Measurements from ENCODE around the gene CCDC112. TPM values are rescaled to one million over a fixed set of nuclear protein-coding genes. Genes with fewer than 3 reads are reported as not detected.

CCDC112 gene
- total and polyA plus RNA-seq, 9 of the 15 experiments (the other 6 are each of a cell fraction or from before 2014, with no cell fraction given) = 3.3 to 15.3 (median 7.4) TPM

DNA sequence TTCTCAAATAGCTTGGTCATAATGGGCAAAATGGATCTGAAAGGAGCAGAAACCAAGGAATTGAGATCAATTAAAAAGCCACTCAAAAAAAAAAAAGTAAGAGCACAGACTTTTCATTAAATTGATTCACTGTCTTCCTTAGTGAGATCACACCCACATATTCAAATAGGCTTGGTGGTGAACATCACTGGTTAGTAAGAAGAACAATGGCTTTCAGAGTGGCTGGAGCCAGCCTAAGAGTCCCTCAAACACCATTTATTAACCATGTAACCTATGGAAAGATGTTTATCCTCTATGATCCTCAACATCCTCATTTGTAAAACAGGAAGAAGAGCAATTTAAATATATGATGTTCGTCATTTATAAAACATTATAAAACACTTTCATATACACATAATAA, 12.4 kb downstream of the CCDC112 start:
- Histone ChIP-seq H3K4me1 (replicated peaks in 1 of 2; ENCODE audit: control insufficient read depth in 2 of 2, insufficient read depth in 2 of 2, low read length in 2 of 2) (no peaks in the 10 kb centered on the region), H3K27ac (ENCODE audit: extremely low read depth, low read depth, low read length) (no peak overlapping the region), H3K9me1 (ENCODE audit: control insufficient read depth, insufficient read depth, low read length) (no peaks in the 10 kb centered on the region), H4K20me1 (replicated peaks; ENCODE audit: control insufficient read depth, insufficient read depth, low read length) (no peaks in the 10 kb centered on the region), H3K36me3 (ENCODE audit: control insufficient read depth, insufficient read depth, low read length) (no peaks in the 10 kb centered on the region), H3K27me3 (ENCODE audit: control insufficient read depth in 2 of 2, insufficient read depth in 2 of 2, low read length in 2 of 2) (no peaks in the 10 kb centered on the region), H3K4me3 (no peak overlapping the region), H3K4me2 (ENCODE audit: insufficient read depth, low read length) (no peak overlapping the region), H3K9me3 (replicated peaks; ENCODE audit: control insufficient read depth, insufficient read depth, low read depth, low read length) (no peaks in the 10 kb centered on the region), H3K79me2 (ENCODE audit: control insufficient read depth, insufficient read depth, low read length) (peaks cover 2% of the 10 kb centered on the region; the same call in 1 of the 3 replicates), H2AFZ (ENCODE audit: low read depth, low read length) (no peak overlapping the region), H3K9ac (ENCODE audit: insufficient read depth in 1 of 2, low read depth in 2 of 2, low read length in 2 of 2) (no peak overlapping the region)
- no TSS peak for BruUV-seq (replicated peaks)
- DNase-seq (ENCODE audit: extremely low read depth in 1 of 4, low spot score in 3 of 4) = no peak
- ChIA-PET POLR2A (interaction anchor here (0.6 kb wide), 1 partner anchor 1074 kb away, joined by 3 read pairs; no protein-coding TSS in a partner anchor), CTCF (ENCODE audit: low intra/inter-chr PET ratio) (no interaction called here)
- ATAC-seq = no peak
- intact Hi-C loops (cut with micrococcal nuclease) (no loop called here), in situ Hi-C loops (cut with MboI) (no loop called here)
- TF ChIP-seq CEBPB (tag; IDR thresholded peaks at IDR 0.05) = no peak
- TF ChIP-seq HSF4 (CRISPR knock-in tag; IDR thresholded peaks at IDR 0.05; ENCODE audit: borderline replicate concordance) = no peak
- TF ChIP-seq, protein P1, sequence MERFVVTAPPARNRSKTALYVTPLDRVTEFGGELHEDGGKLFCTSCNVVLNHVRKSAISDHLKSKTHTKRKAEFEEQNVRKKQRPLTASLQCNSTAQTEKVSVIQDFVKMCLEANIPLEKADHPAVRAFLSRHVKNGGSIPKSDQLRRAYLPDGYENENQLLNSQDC (CRISPR knock-in tag; IDR thresholded peaks at IDR 0.05) = no peak
- TF ChIP-seq, protein P2, sequence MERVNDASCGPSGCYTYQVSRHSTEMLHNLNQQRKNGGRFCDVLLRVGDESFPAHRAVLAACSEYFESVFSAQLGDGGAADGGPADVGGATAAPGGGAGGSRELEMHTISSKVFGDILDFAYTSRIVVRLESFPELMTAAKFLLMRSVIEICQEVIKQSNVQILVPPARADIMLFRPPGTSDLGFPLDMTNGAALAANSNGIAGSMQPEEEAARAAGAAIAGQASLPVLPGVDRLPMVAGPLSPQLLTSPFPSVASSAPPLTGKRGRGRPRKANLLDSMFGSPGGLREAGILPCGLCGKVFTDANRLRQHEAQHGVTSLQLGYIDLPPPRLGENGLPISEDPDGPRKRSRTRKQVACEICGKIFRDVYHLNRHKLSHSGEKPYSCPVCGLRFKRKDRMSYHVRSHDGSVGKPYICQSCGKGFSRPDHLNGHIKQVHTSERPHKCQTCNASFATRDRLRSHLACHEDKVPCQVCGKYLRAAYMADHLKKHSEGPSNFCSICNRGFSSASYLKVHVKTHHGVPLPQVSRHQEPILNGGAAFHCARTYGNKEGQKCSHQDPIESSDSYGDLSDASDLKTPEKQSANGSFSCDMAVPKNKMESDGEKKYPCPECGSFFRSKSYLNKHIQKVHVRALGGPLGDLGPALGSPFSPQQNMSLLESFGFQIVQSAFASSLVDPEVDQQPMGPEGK (CRISPR knock-in tag; IDR thresholded peaks at IDR 0.05; ENCODE audit: borderline replicate concordance) = no peak
- no peak for TF ChIP-seq RBM34 (IDR thresholded peaks at IDR 0.05; ENCODE audit: borderline replicate concordance, insufficient read depth, low read length)
- TF ChIP-seq, protein P3, sequence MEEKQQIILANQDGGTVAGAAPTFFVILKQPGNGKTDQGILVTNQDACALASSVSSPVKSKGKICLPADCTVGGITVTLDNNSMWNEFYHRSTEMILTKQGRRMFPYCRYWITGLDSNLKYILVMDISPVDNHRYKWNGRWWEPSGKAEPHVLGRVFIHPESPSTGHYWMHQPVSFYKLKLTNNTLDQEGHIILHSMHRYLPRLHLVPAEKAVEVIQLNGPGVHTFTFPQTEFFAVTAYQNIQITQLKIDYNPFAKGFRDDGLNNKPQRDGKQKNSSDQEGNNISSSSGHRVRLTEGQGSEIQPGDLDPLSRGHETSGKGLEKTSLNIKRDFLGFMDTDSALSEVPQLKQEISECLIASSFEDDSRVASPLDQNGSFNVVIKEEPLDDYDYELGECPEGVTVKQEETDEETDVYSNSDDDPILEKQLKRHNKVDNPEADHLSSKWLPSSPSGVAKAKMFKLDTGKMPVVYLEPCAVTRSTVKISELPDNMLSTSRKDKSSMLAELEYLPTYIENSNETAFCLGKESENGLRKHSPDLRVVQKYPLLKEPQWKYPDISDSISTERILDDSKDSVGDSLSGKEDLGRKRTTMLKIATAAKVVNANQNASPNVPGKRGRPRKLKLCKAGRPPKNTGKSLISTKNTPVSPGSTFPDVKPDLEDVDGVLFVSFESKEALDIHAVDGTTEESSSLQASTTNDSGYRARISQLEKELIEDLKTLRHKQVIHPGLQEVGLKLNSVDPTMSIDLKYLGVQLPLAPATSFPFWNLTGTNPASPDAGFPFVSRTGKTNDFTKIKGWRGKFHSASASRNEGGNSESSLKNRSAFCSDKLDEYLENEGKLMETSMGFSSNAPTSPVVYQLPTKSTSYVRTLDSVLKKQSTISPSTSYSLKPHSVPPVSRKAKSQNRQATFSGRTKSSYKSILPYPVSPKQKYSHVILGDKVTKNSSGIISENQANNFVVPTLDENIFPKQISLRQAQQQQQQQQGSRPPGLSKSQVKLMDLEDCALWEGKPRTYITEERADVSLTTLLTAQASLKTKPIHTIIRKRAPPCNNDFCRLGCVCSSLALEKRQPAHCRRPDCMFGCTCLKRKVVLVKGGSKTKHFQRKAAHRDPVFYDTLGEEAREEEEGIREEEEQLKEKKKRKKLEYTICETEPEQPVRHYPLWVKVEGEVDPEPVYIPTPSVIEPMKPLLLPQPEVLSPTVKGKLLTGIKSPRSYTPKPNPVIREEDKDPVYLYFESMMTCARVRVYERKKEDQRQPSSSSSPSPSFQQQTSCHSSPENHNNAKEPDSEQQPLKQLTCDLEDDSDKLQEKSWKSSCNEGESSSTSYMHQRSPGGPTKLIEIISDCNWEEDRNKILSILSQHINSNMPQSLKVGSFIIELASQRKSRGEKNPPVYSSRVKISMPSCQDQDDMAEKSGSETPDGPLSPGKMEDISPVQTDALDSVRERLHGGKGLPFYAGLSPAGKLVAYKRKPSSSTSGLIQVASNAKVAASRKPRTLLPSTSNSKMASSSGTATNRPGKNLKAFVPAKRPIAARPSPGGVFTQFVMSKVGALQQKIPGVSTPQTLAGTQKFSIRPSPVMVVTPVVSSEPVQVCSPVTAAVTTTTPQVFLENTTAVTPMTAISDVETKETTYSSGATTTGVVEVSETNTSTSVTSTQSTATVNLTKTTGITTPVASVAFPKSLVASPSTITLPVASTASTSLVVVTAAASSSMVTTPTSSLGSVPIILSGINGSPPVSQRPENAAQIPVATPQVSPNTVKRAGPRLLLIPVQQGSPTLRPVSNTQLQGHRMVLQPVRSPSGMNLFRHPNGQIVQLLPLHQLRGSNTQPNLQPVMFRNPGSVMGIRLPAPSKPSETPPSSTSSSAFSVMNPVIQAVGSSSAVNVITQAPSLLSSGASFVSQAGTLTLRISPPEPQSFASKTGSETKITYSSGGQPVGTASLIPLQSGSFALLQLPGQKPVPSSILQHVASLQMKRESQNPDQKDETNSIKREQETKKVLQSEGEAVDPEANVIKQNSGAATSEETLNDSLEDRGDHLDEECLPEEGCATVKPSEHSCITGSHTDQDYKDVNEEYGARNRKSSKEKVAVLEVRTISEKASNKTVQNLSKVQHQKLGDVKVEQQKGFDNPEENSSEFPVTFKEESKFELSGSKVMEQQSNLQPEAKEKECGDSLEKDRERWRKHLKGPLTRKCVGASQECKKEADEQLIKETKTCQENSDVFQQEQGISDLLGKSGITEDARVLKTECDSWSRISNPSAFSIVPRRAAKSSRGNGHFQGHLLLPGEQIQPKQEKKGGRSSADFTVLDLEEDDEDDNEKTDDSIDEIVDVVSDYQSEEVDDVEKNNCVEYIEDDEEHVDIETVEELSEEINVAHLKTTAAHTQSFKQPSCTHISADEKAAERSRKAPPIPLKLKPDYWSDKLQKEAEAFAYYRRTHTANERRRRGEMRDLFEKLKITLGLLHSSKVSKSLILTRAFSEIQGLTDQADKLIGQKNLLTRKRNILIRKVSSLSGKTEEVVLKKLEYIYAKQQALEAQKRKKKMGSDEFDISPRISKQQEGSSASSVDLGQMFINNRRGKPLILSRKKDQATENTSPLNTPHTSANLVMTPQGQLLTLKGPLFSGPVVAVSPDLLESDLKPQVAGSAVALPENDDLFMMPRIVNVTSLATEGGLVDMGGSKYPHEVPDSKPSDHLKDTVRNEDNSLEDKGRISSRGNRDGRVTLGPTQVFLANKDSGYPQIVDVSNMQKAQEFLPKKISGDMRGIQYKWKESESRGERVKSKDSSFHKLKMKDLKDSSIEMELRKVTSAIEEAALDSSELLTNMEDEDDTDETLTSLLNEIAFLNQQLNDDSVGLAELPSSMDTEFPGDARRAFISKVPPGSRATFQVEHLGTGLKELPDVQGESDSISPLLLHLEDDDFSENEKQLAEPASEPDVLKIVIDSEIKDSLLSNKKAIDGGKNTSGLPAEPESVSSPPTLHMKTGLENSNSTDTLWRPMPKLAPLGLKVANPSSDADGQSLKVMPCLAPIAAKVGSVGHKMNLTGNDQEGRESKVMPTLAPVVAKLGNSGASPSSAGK (IDR thresholded peaks at IDR 0.05) = no peak
- TF ChIP-seq FOSL1 (tag; conservative IDR thresholded peaks at IDR 0.05) = no peak
- TF ChIP-seq BMI1 (IDR thresholded peaks at IDR 0.05; ENCODE audit: low read length) = no peak
- no peak for TF ChIP-seq ELF4 (CRISPR knock-in tag; IDR thresholded peaks at IDR 0.05)
- no peak for FAIRE-seq
- WGBS (ENCODE audit: insufficient coverage, low coverage, missing lambda C conversion rate) = 67% methylated on average over 1 of the region's 1 CpG

Measured in K562 (cell line).